RPMI8226 (cell line): Measurements from ENCODE around the gene SLC35F6.
A peak's percentile ranks its signal among the peaks of the same experiment; 100 is the strongest.
"Not testable (repeated sequence)": the region's sequence is repeated elsewhere in the genome, so short reads cannot be mapped to it uniquely, and the experiment has no call there.

Source experiments
- DNase-seq: peaks from one replicate; pipeline ENCODE4 v3.0.0-alpha.2; 2015

The SLC35F6 gene

GRCh38 chr2:26731714-26732113 is 32.4 kb upstream of the SLC35F6 start:
- no peak for DNase-seq

DNA sequence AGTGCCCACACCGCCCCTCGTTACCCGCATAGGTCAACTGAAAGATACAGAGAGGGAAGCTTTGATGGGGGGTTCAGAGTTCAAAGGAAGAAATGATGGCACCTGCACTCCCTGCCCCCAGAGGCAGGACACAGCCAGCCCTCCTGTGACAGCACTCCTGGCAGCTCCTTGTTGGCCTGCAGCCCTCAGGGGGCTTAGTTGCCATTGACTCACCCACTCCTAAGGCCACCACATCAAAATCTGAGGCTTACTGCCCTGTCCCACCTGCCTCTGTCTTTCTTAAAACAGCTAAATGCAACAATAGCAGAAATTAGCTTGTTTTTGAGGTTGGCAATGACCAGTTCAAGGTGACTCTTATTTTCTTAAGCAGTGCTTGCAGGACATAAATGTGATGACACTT is 31.6 kb upstream of the SLC35F6 start:
- DNase-seq, result no peak

- DNase-seq, result no peak
These were observed 30.7 kb upstream of the SLC35F6 start for GRCh38 chr2:26733413-26733812.

DNA sequence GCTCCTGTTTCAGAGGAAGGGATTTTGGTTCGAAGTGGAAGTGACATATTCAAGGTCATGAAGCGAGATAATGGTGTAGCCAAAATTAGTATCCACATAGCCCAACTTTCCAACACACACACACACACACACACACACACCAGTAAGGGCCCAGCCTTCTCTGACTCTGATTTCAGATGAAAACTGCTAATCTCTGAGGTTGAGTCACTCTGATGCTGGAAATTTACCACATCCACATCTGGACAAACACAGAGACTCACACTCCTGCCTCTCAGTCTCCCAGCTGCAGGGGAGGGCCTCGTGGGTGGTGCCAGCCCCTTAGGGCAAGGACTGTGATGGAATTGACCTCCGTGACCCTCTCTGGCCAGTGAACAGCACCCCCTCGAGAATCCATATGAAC is 29.0 kb upstream of the SLC35F6 start:
- DNase-seq, result peak; percentile 41

- no peak for DNase-seq
These were observed 28.0 kb upstream of the SLC35F6 start for GRCh38 chr2:26735883-26736588.

- no peak for DNase-seq
These were observed 26.9 kb upstream of the SLC35F6 start for GRCh38 chr2:26737221-26737620.

DNA sequence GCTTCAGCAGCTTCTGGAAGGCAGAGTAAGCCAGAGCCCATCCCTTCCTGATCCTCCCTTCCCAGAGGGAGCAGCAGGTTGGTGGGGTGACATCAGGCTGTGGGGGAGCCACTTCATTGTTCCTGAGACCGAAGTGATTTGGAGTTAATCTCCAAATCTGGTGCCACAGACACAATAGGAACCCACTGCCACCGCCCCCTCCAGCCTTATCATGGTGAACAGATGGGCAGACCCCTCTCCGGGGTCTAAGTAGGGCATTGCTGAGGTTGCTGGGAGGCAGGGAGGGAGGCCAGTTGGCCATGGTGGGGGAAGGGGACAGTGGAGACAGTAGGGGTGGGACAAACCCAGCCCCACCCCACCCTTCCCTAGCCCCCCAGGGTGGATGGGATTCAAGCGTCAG is 25.6 kb upstream of the SLC35F6 start:
- no peak for DNase-seq

- no peak for DNase-seq
These were observed 24.6 kb upstream of the SLC35F6 start for GRCh38 chr2:26739514-26739913.

DNA sequence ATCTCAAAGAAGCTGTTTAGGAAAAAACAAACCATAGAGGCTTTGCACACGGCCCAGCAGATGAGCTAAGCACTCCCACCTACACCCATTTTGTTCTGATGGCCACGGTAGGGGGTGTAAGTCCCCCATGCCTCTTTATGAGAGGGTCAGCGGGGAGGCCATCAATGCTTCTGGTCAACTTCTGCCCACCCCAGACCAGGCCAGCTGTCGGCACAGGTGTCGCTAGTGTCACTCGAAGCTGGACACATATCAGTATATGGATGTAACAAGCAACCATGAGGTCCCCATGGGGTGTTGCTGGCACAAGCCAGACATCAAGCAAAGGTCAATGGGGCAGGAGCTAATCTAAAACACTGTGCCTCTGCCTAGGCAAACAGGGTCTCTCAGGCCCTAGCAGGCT is 23.7 kb upstream of the SLC35F6 start:
- DNase-seq, result no peak

- DNase-seq, result peak; percentile 64
These were observed 23.2 kb upstream of the SLC35F6 start for GRCh38 chr2:26740890-26741302.

DNA sequence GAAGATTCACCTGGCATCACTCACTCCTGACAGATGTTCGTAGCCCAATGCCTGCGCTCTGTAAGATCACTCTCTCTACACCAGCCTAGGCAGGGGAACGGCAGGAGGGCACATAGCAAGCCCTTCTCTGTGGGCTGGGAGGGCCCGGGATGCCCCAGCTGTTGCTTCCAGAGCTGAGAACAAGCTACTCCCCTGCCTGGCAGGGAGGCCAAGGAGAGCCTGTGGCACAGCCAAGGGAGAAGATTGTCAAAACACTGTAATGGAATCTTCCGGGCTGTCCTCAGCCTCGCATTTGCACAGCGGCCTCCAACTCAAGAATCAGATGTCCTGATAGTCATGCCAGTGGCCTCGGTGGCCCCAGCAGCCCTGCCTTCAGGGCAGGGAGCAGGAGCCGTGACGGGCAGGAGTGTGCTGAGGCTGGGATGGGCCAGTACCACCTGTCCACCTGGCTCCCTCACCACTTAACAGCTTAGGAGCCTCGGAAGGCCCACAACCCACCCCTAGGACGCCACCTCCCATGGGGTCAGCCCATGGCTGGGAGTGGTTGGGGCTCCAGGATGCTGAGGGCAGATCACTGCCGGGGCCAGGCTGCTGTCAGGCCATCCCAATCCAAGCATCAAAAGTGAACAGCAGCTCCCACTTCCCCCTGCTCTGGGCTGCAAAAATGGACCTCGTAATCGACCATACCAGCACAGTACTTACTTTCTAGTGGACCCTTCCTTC is 21.9 kb upstream of the SLC35F6 start:
- DNase-seq, result no peak

DNA sequence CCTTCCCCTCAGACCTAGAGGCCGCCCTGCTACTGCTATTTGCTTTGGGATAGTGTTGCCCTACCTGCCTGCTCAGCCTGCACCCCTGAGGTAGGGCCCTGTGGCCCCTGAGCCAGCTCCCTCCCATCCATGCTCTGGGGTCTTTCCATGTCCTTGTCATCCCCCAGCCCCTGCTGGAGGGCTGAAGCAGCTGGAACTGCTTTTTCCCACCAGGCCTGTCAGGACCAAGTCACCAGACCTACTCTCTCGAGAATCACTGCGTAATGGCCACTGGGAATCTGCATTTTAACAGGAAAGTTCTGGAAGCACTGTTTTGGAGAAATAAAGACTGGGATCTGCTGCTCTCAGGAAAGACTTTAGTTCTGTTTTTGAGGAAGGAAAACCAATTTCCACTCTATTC is 20.2 kb upstream of the SLC35F6 start:
- no peak for DNase-seq

GRCh38 chr2:26744953-26745352 is 19.1 kb upstream of the SLC35F6 start:
- no peak for DNase-seq

GRCh38 chr2:26745609-26746327 is 18.3 kb upstream of the SLC35F6 start:
- DNase-seq, result peak; percentile 79

GRCh38 chr2:26746934-26747333 is 17.1 kb upstream of the SLC35F6 start:
- no peak for DNase-seq

DNA sequence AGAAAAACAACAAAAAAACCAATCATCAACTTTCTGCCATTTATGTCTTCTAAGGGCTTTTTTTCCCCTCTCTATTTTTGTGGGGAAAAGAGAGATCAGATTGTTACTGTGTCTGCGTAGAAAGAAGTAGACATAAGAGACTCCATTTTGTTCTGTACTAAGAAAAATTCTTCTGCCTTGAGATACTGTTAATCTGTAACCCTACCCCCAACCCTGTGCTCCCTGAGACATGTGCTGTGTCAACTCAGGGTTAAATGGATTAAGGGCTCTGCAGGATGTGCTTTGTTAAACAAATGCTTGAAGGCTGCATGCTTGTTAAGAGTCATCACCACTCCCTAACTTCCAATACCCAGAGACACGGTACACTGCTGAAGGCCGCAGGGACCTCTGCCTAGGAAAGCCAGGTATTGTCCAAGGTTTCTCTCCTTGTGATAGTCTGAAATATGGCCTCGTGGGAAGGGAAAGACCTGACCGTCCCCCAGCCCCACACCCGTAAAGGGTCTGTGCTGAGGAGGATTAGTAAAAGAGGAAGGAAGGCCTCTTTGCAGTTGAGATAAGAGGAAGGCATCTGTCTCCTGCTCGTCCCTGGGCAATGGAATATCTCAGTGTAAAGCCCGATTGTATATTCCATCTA is 14.2 kb upstream of the SLC35F6 start:
- DNase-seq, result not testable (repeated sequence)

DNA sequence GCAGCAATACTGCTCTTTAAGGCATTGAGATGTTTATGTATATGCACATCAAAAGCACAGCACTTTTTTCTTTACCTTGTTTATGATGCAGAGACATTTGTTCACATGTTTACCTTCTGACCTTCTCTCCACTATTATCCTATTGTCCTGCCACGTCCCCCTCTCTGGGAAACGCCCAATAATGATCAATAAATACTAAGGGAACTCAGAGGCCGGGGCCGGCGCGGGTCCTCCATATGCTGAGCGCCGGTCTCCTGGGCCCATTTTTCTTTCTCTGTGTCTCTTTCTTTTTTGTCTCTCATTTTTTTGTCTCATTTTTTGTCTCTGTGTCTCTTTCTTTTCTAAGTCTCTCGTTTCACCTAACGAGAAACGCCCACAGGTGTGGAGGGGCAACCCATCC is 13.6 kb upstream of the SLC35F6 start:
- not testable (repeated sequence) for DNase-seq

DNA sequence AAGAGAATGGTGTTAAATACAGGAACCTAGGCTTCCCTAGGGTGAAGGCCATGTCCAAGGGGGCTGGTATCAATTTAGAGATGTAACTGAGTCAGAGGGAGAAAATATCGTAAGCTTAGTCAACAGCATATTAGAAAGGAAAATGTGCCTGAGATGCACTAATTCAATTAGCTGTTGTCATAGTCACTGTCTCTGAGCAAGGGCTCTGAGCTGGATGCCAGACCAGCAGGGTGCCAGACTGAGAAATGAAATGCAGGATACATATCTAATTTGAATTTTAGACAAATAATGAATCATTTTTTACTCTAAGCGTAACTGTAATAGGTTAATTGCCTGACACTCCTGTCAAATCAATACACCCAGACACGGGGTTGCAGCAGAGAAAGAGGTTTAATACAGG is 11.4 kb upstream of the SLC35F6 start:
- DNase-seq, result no peak

DNA sequence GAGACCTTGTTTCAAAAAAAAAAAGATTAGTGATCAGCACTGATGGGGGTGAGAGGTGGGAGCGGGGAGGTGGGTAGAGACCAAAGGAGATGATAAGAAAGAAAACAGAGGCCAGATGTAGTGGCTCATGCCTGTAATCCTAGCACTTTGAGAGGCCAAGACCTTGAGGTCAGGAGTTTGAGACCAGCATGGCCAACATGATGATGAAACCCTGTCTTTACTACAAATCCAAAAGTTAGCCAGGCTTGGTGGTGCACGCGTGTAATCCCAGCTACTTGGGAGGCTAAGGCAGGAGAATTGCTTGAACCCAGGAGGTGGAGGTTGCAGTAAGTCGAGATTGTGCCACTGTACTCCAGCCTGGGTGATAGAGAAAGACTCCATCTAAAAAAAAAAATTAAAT is 9.5 kb upstream of the SLC35F6 start:
- DNase-seq, result no peak

DNA sequence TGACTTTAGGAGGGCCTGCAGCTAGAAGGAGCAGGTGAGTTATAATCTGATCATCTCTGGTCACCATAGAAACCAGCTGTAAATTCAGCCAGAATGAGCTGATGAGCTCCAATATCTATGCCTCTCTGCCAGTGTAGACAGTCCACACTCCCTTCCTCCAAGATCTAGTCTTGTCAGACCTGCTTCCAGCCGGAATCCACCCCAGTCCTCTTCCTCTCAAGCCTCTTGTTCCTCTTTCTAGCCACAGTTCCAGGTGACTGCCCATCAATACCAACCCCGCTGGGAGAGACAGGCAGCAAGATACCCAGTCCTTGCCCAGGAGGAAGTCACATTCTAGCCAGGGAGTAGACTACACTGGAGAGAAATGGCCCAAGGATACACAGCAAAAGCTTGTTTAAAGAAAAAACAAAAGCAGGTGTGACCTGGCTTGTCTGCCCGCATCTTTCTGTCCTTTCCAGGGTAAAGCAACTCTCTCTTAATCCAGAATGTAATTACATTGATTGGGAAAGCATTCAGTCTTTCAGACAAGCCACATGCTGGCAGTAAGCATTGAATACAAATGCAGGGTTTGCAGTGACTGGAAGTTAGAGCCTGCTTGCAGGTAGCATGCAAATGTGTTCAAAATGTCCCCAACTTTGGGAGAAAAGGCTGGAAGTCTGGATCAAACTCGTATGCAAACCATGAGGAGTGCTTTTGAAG is 9.0 kb upstream of the SLC35F6 start:
- DNase-seq, result no peak

DNA sequence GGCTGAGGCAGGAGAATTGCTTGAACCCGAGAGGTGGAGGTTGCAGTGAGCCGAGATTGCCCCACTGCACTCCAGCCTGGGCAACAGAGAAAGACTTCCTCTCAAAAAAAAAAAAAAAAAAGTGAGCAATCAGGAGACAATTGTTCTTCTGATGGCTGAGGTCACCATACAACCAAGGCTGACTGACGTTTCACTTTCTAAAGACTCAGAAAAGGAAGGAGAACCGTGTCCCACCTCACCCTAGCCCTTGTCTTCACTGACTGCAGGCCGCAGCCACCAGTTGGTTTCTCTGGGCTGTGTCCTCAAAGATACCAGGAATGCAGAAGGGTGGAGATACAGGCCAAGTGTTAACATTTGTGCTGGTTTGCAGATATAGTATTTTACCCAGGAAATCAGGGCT is 7.7 kb upstream of the SLC35F6 start:
- DNase-seq, result no peak

- no peak for DNase-seq
These were observed 6.0 kb upstream of the SLC35F6 start for GRCh38 chr2:26757873-26758789.
